ENCODE data around the gene FAM162B.

GRCh38 chr6:116730513-116730912 lies 35.0 kb downstream of the FAM162B start:
- TF ChIP-seq, protein P1, sequence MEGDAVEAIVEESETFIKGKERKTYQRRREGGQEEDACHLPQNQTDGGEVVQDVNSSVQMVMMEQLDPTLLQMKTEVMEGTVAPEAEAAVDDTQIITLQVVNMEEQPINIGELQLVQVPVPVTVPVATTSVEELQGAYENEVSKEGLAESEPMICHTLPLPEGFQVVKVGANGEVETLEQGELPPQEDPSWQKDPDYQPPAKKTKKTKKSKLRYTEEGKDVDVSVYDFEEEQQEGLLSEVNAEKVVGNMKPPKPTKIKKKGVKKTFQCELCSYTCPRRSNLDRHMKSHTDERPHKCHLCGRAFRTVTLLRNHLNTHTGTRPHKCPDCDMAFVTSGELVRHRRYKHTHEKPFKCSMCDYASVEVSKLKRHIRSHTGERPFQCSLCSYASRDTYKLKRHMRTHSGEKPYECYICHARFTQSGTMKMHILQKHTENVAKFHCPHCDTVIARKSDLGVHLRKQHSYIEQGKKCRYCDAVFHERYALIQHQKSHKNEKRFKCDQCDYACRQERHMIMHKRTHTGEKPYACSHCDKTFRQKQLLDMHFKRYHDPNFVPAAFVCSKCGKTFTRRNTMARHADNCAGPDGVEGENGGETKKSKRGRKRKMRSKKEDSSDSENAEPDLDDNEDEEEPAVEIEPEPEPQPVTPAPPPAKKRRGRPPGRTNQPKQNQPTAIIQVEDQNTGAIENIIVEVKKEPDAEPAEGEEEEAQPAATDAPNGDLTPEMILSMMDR (IDR thresholded peaks at IDR 0.05) = no peak
- TF ChIP-seq POLR2AphosphoS5 (IDR thresholded peaks at IDR 0.05; ENCODE audit: low read depth, low read length) (no peak), TCF7L2 (IDR thresholded peaks at IDR 0.05; ENCODE audit: low read depth, low read length) (no peak)
- TF ChIP-seq, protein P2, sequence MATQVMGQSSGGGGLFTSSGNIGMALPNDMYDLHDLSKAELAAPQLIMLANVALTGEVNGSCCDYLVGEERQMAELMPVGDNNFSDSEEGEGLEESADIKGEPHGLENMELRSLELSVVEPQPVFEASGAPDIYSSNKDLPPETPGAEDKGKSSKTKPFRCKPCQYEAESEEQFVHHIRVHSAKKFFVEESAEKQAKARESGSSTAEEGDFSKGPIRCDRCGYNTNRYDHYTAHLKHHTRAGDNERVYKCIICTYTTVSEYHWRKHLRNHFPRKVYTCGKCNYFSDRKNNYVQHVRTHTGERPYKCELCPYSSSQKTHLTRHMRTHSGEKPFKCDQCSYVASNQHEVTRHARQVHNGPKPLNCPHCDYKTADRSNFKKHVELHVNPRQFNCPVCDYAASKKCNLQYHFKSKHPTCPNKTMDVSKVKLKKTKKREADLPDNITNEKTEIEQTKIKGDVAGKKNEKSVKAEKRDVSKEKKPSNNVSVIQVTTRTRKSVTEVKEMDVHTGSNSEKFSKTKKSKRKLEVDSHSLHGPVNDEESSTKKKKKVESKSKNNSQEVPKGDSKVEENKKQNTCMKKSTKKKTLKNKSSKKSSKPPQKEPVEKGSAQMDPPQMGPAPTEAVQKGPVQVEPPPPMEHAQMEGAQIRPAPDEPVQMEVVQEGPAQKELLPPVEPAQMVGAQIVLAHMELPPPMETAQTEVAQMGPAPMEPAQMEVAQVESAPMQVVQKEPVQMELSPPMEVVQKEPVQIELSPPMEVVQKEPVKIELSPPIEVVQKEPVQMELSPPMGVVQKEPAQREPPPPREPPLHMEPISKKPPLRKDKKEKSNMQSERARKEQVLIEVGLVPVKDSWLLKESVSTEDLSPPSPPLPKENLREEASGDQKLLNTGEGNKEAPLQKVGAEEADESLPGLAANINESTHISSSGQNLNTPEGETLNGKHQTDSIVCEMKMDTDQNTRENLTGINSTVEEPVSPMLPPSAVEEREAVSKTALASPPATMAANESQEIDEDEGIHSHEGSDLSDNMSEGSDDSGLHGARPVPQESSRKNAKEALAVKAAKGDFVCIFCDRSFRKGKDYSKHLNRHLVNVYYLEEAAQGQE (IDR thresholded peaks at IDR 0.05; ENCODE audit: insufficient read depth in 1 of 2, low read depth in 2 of 2, low read length in 1 of 2) = no peak
